NCI-H1092 (cell line): ENCODE measurements around the gene CCBE1.
"Not testable (repeated sequence)": the region's sequence is repeated elsewhere in the genome, so short reads cannot be mapped to it uniquely, and the experiment has no call there.

ENCODE experiments used
- DNase-seq: peaks from one replicate; lab custom pipeline; 2025; lab: John Stamatoyannopoulos, UW

The CCBE1 gene

GRCh38 chr18:59697236-59697932, at the start of gene CCBE1:
Gene CCBE1, minus strand, starts transcription at chr18:59697423.
- DNase-seq = peak; percentile 53

- no peak for DNase-seq
These were observed 47.1 kb upstream of the CCBE1 start for GRCh38 chr18:59744271-59744721.

- no peak for DNase-seq
These were observed 46.3 kb upstream of the CCBE1 start for GRCh38 chr18:59743566-59743965.

GRCh38 chr18:59742325-59743111, 45.3 kb upstream of the CCBE1 start:
- no peak for DNase-seq

- DNase-seq = no peak
These were observed 42.9 kb upstream of the CCBE1 start for GRCh38 chr18:59740141-59740540.

GRCh38 chr18:59737776-59738300, 40.6 kb upstream of the CCBE1 start:
- no peak for DNase-seq

GRCh38 chr18:59737335-59737734, 40.1 kb upstream of the CCBE1 start:
- DNase-seq = not testable (repeated sequence)

GRCh38 chr18:59736061-59736460, 38.8 kb upstream of the CCBE1 start:
- DNase-seq = no peak

GRCh38 chr18:59735269-59735860, 38.1 kb upstream of the CCBE1 start:
- DNase-seq = no peak

GRCh38 chr18:59733421-59733820, 36.2 kb upstream of the CCBE1 start:
- no peak for DNase-seq

GRCh38 chr18:59730896-59731295, 33.7 kb upstream of the CCBE1 start:
- DNase-seq = no peak

GRCh38 chr18:59729781-59730180, 32.6 kb upstream of the CCBE1 start:
- DNase-seq = no peak

- DNase-seq = no peak
These were observed 31.6 kb upstream of the CCBE1 start for GRCh38 chr18:59728816-59729215.

GRCh38 chr18:59725142-59725541, 27.9 kb upstream of the CCBE1 start:
- DNase-seq = no peak

- DNase-seq = no peak
These were observed 26.9 kb upstream of the CCBE1 start for GRCh38 chr18:59724103-59724502.

- DNase-seq = no peak
These were observed 24.7 kb upstream of the CCBE1 start for GRCh38 chr18:59721931-59722330.

- DNase-seq = no peak
These were observed 24.0 kb upstream of the CCBE1 start for GRCh38 chr18:59721211-59721610.

GRCh38 chr18:59719544-59720181, 22.4 kb upstream of the CCBE1 start:
- DNase-seq = no peak

GRCh38 chr18:59718464-59719157, 21.4 kb upstream of the CCBE1 start:
- DNase-seq = no peak

- DNase-seq = no peak
These were observed 20.9 kb upstream of the CCBE1 start for GRCh38 chr18:59718108-59718463.

- no peak for DNase-seq
These were observed 20.1 kb upstream of the CCBE1 start for GRCh38 chr18:59717291-59717690.

GRCh38 chr18:59715966-59716369, 18.7 kb upstream of the CCBE1 start:
- no peak for DNase-seq
